Brain microvascular endothelial cell (primary cell): Measurements from ENCODE around the gene COQ10A.

Experiments
- DNase-seq: peaks from one replicate; pipeline ENCODE4 v3.0.0-alpha.2; 2020
- H3K27ac ChIP-seq: fragments of 250-450 bp; sonication (Bioruptor Pico); 2 replicates; pipeline ENCODE4 v1.5.1; 2020; ENCODE audit warnings: mild to moderate bottlenecking, moderate library complexity
- H3K27me3 ChIP-seq: fragments of 250-450 bp; sonication (Bioruptor Pico); replicated peaks from 2 replicates; pipeline ENCODE4 v1.5.1; 2020; ENCODE audit warnings: mild to moderate bottlenecking
- H3K36me3 ChIP-seq: fragments of 250-450 bp; sonication (Bioruptor Pico); replicated peaks from 2 replicates; pipeline ENCODE4 v1.5.1; 2020; ENCODE audit warnings: mild to moderate bottlenecking
- H3K4me3 ChIP-seq: 2 replicates; pipeline ENCODE4 v1.5.1; 2011; ENCODE audit warnings: low read depth, mild to moderate bottlenecking, control low read depth, low read length, moderate library complexity
- in situ Hi-C: cut with HindIII; loops from 2 replicates; pipeline ENCODE4 v1.10.0; 2017; ENCODE audit warnings: low sequenced_read_pairs, low pct_ligation_motif_present
- TF ChIP-seq, protein P1 (sequence below): IDR thresholded peaks from 2 replicates; pipeline ENCODE4 v1.5.1; 2011; ENCODE audit warnings: low read depth, mild to moderate bottlenecking, moderate library complexity, low read length, control low read depth, inconsistent platforms; ENCODE audit errors: missing control alignments

Gene COQ10A

DNA sequence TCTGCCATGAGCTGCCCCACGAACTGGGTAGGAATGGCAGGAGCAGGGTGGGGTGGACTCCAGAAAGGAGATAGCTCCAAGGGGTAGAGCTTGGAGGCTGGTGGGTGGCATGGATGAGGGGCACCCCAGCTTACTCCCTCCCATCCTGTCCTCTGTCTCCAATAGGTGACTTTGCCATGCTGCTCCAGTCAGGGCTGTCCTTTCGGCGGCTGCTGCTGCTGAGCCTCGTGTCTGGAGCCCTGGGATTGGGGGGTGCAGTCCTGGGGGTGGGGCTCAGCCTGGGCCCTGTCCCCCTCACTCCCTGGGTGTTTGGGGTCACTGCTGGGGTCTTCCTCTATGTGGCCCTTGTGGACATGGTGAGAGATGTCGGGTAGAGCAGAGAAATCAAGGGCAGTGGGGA lies 29.8 kb upstream of the COQ10A start:
- H3K27ac ChIP-seq = no peak overlapping the region
- no peak for DNase-seq
- H3K27me3 ChIP-seq = no peaks in the 10 kb centered on the region
- TF ChIP-seq, protein P1, sequence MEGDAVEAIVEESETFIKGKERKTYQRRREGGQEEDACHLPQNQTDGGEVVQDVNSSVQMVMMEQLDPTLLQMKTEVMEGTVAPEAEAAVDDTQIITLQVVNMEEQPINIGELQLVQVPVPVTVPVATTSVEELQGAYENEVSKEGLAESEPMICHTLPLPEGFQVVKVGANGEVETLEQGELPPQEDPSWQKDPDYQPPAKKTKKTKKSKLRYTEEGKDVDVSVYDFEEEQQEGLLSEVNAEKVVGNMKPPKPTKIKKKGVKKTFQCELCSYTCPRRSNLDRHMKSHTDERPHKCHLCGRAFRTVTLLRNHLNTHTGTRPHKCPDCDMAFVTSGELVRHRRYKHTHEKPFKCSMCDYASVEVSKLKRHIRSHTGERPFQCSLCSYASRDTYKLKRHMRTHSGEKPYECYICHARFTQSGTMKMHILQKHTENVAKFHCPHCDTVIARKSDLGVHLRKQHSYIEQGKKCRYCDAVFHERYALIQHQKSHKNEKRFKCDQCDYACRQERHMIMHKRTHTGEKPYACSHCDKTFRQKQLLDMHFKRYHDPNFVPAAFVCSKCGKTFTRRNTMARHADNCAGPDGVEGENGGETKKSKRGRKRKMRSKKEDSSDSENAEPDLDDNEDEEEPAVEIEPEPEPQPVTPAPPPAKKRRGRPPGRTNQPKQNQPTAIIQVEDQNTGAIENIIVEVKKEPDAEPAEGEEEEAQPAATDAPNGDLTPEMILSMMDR = no peak
- no peak overlapping the region for H3K4me3 ChIP-seq
- in situ Hi-C loops = no loop called here
- peaks cover 25% of the 10 kb centered on the region for H3K36me3 ChIP-seq

DNA sequence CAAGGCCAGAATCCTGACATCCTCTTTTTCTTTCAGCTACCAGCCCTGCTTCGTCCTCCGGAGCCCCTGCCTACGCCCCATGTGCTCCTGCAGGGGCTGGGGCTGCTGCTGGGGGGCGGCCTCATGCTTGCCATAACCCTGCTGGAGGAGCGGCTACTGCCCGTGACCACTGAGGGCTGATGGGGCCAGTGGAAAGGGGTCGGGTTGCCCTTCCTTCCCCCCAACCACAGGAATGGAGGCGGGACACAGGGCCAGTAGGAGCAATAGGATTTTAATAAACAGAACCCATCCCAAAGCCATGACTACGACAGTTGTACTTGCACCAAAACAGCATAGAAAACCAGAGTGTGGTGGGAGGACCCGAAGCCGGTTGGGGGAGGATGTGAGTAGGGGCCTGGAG lies 29.2 kb upstream of the COQ10A start:
- no peaks in the 10 kb centered on the region for H3K27me3 ChIP-seq
- TF ChIP-seq, protein P1 = no peak
- H3K4me3 ChIP-seq = no peak overlapping the region
- peaks cover 30% of the 10 kb centered on the region for H3K36me3 ChIP-seq
- H3K27ac ChIP-seq = no peak overlapping the region
- in situ Hi-C loops = no loop called here
- no peak for DNase-seq

DNA sequence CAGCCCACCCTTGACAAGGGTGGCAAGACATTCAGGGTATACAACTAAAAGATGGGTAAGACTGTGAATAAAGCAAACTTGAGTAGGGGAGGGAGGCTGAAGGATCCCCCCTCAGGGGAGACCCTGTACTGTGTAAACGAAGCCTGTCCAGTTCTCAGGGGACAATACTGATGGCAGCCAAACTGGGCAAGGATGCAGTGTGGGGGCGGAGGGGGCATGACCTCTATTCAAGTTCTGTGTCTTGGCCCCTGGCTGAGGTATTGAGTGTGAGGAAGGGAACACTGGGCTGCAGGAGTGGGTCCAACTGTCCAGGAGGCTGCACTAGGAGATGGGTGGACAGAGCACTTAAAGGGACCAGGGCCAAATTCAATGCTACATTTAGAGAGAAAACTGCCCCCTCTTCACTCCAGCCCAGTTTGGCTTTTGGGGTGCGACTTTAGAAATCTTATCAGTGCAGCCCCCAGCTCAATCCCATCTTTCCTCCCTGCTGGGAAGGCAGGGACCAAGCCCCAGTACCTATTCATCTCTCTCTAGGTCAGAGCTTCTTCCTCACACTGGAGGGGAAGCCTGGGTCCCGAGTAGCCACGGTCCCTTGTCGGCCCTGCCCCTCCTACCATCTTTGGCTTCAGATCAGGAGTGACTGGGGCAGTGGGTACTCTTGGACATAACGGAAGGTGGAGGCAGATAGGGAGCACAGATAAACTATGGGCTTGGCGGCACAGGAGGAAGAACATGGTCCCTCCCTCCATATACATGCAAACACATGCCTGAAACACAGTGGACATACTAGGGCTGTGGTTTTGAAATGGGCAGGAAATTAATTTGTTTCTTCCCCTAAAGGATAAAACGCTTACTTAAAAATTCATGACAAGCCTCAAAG lies 25.1 kb upstream of the COQ10A start:
- H3K27me3 ChIP-seq = no peaks in the 10 kb centered on the region
- H3K27ac ChIP-seq = no peak overlapping the region
- peaks cover 62% of the 10 kb centered on the region for H3K36me3 ChIP-seq
- in situ Hi-C loops = no loop called here
- H3K4me3 ChIP-seq = no peak overlapping the region
- DNase-seq = no peak
- TF ChIP-seq, protein P1 = no peak

DNA sequence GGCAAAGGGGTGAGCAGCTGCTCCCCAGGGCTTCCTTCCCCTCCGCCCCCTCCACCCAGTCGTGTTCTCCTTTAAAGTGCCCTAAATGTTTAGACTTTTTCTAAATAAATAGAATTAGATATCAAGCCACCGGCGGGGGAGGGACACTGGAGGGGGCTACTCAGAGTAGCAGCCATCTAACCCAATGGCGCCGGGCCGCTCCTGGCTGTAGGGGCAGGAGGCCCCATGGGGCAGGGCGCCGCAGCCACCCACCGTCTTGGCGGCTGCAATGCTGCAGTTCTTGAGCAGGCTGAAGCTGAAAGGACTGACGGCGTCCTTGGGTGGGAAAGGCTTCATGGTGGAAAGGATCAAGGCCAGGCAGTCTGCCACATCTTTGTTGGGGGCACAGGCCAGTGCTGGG lies 23.8 kb upstream of the COQ10A start:
- Histone ChIP-seq H3K4me3 (no peak overlapping the region), H3K27me3 (no peaks in the 10 kb centered on the region), H3K27ac (no peak overlapping the region), H3K36me3 (peaks cover 68% of the 10 kb centered on the region)
- TF ChIP-seq, protein P1 = no peak
- no peak for DNase-seq
- in situ Hi-C loops = no loop called here

DNA sequence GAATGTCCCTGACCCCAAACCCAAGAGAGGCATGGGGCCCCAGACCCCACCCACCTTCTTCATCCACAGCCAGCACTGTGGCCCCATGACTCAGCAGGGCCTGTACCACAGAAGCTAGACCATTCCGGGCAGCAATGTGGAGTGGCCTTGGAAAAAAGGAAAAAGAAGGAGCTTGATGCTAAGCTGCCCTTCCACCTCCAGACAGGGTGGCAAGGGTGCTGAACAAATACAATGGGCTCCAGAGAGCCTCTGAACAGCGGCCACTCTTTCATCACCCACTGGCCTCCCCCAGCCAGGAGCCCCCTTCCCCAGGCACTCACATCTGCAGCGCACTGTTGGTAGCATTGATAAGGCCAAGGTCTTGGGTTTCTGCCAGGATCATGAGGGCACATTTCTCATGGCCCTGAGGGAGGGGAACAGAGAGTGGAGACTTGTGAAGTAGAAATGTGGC lies 23.0 kb upstream of the COQ10A start:
- H3K36me3 ChIP-seq = peaks cover 76% of the 10 kb centered on the region
- TF ChIP-seq, protein P1 = no peak
- in situ Hi-C loops = no loop called here
- DNase-seq = no peak
- no peak overlapping the region for H3K27ac ChIP-seq
- H3K4me3 ChIP-seq = no peak overlapping the region
- no peaks in the 10 kb centered on the region for H3K27me3 ChIP-seq
